ENCODE data around the gene TXNL4A.
"Not testable (repeated sequence)": the region's sequence is repeated elsewhere in the genome, so short reads cannot be mapped to it uniquely, and the experiment has no call there.

TXNL4A gene

GRCh38 chr18:79988451-79989194 lies at the start of gene TXNL4A:
Gene TXNL4A, minus strand, starts transcription at chr18:79988563. Its CDS starts 171 bp downstream, at chr18:79988392.
- H3K27ac Mint-ChIP-seq, result peak within 1 kb of the TSS; percentile 95
- H3K27me3 Mint-ChIP-seq, result no peaks in the 10 kb centered on the region
- intact Hi-C loops (cut with micrococcal nuclease), result loop anchor here (1.0 to 10.0 kb wide), 7 partner anchors 37 to 309 kb away; partner anchors contain the start of genes CTDP1, KCNG2, RBFA and SLC66A2
- H3K9me3 Mint-ChIP-seq, result no peaks in the 10 kb centered on the region
- peaks cover 36% of the 10 kb centered on the region for H3K4me1 Mint-ChIP-seq (ENCODE audit: low read depth)
- peaks cover 30% of the 10 kb centered on the region for H3K36me3 Mint-ChIP-seq (ENCODE audit: low read depth)
- H3K4me3 Mint-ChIP-seq, result peak within 1 kb of the TSS; percentile 90

- Mint-ChIP-seq H3K4me3 (no peak overlapping the region), H3K4me1 (ENCODE audit: low read depth) (peaks cover 27% of the 10 kb centered on the region), H3K36me3 (ENCODE audit: low read depth) (peaks cover 42% of the 10 kb centered on the region), H3K27me3 (no peaks in the 10 kb centered on the region), H3K9me3 (no peaks in the 10 kb centered on the region), H3K27ac (no peak overlapping the region)
- intact Hi-C loops (cut with micrococcal nuclease), result no loop called here
Observed at GRCh38 chr18:80037300-80037699, 48.9 kb upstream of the TXNL4A start.

- peaks cover 27% of the 10 kb centered on the region for H3K4me1 Mint-ChIP-seq (ENCODE audit: low read depth)
- no peaks in the 10 kb centered on the region for H3K9me3 Mint-ChIP-seq
- no peaks in the 10 kb centered on the region for H3K27me3 Mint-ChIP-seq
- no peak overlapping the region for H3K4me3 Mint-ChIP-seq
- H3K27ac Mint-ChIP-seq, result no peak overlapping the region
- intact Hi-C loops (cut with micrococcal nuclease), result loop anchor here (2.0 kb wide), 1 partner anchor 73 kb away; the partner anchor contains the start of gene ADNP2
- H3K36me3 Mint-ChIP-seq (ENCODE audit: low read depth), result peaks cover 33% of the 10 kb centered on the region
Observed at GRCh38 chr18:80035997-80036396, 47.6 kb upstream of the TXNL4A start.

GRCh38 chr18:80034852-80035406 lies 46.6 kb upstream of the TXNL4A start:
- H3K36me3 Mint-ChIP-seq (ENCODE audit: low read depth), result peaks cover 29% of the 10 kb centered on the region
- intact Hi-C loops (cut with micrococcal nuclease), result loop anchor here (1.0 to 5.0 kb wide), 4 partner anchors 47 to 112 kb away; partner anchors contain the start of genes ADNP2 and TXNL4A

DNA sequence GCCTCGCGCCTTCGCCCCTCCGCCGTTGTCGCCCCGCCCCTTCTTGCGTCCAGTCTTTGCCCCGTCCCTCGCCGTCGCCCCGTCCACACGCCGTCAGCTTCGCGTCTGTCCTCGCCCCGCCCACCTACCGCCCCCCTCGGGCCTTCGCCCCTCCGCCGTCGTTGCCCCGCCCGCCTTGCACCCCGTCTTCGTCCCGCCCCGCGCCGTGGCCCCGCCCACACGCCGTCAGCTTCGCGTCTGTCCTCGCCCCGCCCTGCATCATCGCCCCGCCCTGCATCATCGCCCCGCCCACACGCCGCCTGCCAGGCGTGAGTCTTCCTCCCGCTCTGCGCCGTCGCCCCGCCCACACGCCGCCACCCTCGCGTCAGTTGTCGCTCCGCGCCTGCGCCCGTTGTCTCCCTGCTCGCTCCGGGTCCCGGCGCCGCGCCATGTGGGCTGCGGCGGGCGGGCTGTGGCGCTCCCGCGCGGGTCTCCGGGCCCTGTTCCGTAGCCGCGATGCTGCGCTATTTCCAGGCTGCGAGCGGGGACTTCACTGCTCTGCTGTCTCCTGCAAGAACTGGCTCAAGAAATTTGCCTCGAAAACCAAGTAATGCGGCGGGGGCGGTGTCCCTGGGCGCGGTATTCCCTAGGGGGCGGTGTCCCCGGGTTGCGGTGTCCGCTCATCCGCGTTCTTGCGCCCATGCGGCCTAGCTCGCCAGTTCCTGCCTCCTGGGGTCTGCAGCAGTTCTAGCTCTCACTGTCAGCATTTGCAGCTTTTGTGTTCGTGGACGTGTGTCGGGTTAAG lies 45.9 kb upstream of the TXNL4A start, which contains the start of gene RBFA:
Gene RBFA, plus strand, starts transcription at position 367 of the 784 bp plus-strand sequence. Its CDS starts 62 bp downstream, at position 429.
- H3K27me3 Mint-ChIP-seq, result peaks cover 1% of the 10 kb centered on the region
- H3K9me3 Mint-ChIP-seq, result peaks cover 11% of the 10 kb centered on the region
- peaks cover 27% of the 10 kb centered on the region for H3K4me1 Mint-ChIP-seq (ENCODE audit: low read depth)
- intact Hi-C loops (cut with micrococcal nuclease), result loop anchor here (1.0 to 5.0 kb wide), 4 partner anchors 46 to 113 kb away; partner anchors contain the start of genes ADNP2 and TXNL4A
- H3K27ac Mint-ChIP-seq, result peak within 1 kb of the TSS; percentile 95
- H3K36me3 Mint-ChIP-seq (ENCODE audit: low read depth), result peaks cover 29% of the 10 kb centered on the region
- peak within 1 kb of the TSS; percentile 82 for H3K4me3 Mint-ChIP-seq

More at GRCh38 chr18:80034852-80035406, 46.6 kb upstream of the TXNL4A start:
- no peaks in the 10 kb centered on the region for H3K27me3 Mint-ChIP-seq
- H3K4me3 Mint-ChIP-seq, result peak overlapping the region; percentile 82
- peaks cover 27% of the 10 kb centered on the region for H3K4me1 Mint-ChIP-seq (ENCODE audit: low read depth)
- peak overlapping the region; percentile 95 for H3K27ac Mint-ChIP-seq
- peaks cover 4% of the 10 kb centered on the region for H3K9me3 Mint-ChIP-seq

GRCh38 chr18:80033181-80034067 lies 45.1 kb upstream of the TXNL4A start:
- Mint-ChIP-seq H3K4me3 (peak overlapping the region; percentile 82), H3K27ac (peak overlapping the region; percentile 95), H3K36me3 (ENCODE audit: low read depth) (peaks cover 22% of the 10 kb centered on the region), H3K27me3 (peaks cover 1% of the 10 kb centered on the region), H3K9me3 (peaks cover 13% of the 10 kb centered on the region), H3K4me1 (ENCODE audit: low read depth) (peaks cover 27% of the 10 kb centered on the region)
- intact Hi-C loops (cut with micrococcal nuclease), result loop anchor here (1.0 to 5.0 kb wide), 5 partner anchors 45 to 114 kb away; partner anchors contain the start of genes ADNP2, SLC66A2 and TXNL4A

- H3K4me3 Mint-ChIP-seq, result no peak overlapping the region
- peaks cover 12% of the 10 kb centered on the region for H3K4me1 Mint-ChIP-seq (ENCODE audit: low read depth)
- intact Hi-C loops (cut with micrococcal nuclease), result loop anchor here (5.0 kb wide), 2 partner anchors 97 to 118 kb away; no protein-coding TSS in a partner anchor
Observed at GRCh38 chr18:80029690-80030089, 41.3 kb upstream of the TXNL4A start.

DNA sequence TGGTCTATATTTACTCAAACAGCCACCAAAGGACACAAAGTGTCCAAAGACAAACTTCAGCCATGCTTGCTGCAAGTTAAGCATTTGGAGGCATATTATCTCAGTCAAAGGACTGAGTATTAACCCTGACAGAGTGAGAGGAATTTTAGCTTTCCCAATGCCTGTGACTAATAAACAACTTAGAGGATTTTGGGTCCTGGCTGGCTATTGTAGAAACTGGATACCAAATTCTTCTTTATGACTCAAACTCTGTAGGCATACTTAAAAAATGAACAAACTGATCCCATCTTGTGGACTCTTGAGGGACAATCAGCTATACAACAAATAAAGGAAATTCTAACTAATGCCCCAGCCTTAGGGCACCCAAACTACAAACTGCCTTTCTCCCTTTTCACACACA lies 39.4 kb upstream of the TXNL4A start:
- not testable (repeated sequence) for H3K4me3 Mint-ChIP-seq, H3K27ac Mint-ChIP-seq
- peaks cover 59% of the 10 kb centered on the region for H3K9me3 Mint-ChIP-seq

More at GRCh38 chr18:80029690-80030089, 41.3 kb upstream of the TXNL4A start:
- no peak overlapping the region for H3K27ac Mint-ChIP-seq
- peaks cover 1% of the 10 kb centered on the region for H3K27me3 Mint-ChIP-seq
- peaks cover 7% of the 10 kb centered on the region for H3K36me3 Mint-ChIP-seq (ENCODE audit: low read depth)
- peaks cover 40% of the 10 kb centered on the region for H3K9me3 Mint-ChIP-seq

GRCh38 chr18:80026363-80026762 lies 38.0 kb upstream of the TXNL4A start:
- peaks cover 73% of the 10 kb centered on the region for H3K9me3 Mint-ChIP-seq
- no peaks in the 10 kb centered on the region for H3K4me1 Mint-ChIP-seq (ENCODE audit: low read depth)
- peaks cover 1% of the 10 kb centered on the region for H3K27me3 Mint-ChIP-seq
- peaks cover 10% of the 10 kb centered on the region for H3K36me3 Mint-ChIP-seq (ENCODE audit: low read depth)
- H3K4me3 Mint-ChIP-seq, result no peak overlapping the region
- H3K27ac Mint-ChIP-seq, result no peak overlapping the region
- intact Hi-C loops (cut with micrococcal nuclease), result no loop called here

More for the DNA sequence above, 39.4 kb upstream of the TXNL4A start:
- H3K27me3 Mint-ChIP-seq; H3K36me3 Mint-ChIP-seq (ENCODE audit: low read depth); H3K4me1 Mint-ChIP-seq (ENCODE audit: low read depth); intact Hi-C loops (cut with micrococcal nuclease): not testable (repeated sequence)

- peaks cover 90% of the 10 kb centered on the region for H3K9me3 Mint-ChIP-seq
Observed at GRCh38 chr18:80023173-80023572, 34.8 kb upstream of the TXNL4A start.

GRCh38 chr18:80022613-80023012 lies 34.2 kb upstream of the TXNL4A start:
- H3K9me3 Mint-ChIP-seq, result peaks cover 94% of the 10 kb centered on the region
- intact Hi-C loops (cut with micrococcal nuclease), result no loop called here
- H3K36me3 Mint-ChIP-seq (ENCODE audit: low read depth), result peaks cover 10% of the 10 kb centered on the region
- H3K27me3 Mint-ChIP-seq, result no peaks in the 10 kb centered on the region
- H3K4me3 Mint-ChIP-seq, result no peak overlapping the region
- H3K27ac Mint-ChIP-seq, result no peak overlapping the region
- no peaks in the 10 kb centered on the region for H3K4me1 Mint-ChIP-seq (ENCODE audit: low read depth)

More at GRCh38 chr18:80023173-80023572, 34.8 kb upstream of the TXNL4A start:
- H3K27ac Mint-ChIP-seq, result no peak overlapping the region
- intact Hi-C loops (cut with micrococcal nuclease), result no loop called here
- no peak overlapping the region for H3K4me3 Mint-ChIP-seq
- no peaks in the 10 kb centered on the region for H3K4me1 Mint-ChIP-seq (ENCODE audit: low read depth)
- peaks cover 10% of the 10 kb centered on the region for H3K36me3 Mint-ChIP-seq (ENCODE audit: low read depth)
- H3K27me3 Mint-ChIP-seq, result no peaks in the 10 kb centered on the region

GRCh38 chr18:80012714-80013113 lies 24.4 kb upstream of the TXNL4A start:
- Mint-ChIP-seq H3K36me3 (ENCODE audit: low read depth) (no peaks in the 10 kb centered on the region), H3K27ac (no peak overlapping the region), H3K4me3 (no peak overlapping the region), H3K27me3 (no peaks in the 10 kb centered on the region), H3K4me1 (ENCODE audit: low read depth) (no peaks in the 10 kb centered on the region), H3K9me3 (peaks cover 70% of the 10 kb centered on the region)
- intact Hi-C loops (cut with micrococcal nuclease), result no loop called here

All from dendritic cell treated with granulocyte-macrophage colony-stimulating factor and Interleukin-4, amounts not matched to agents 40 ng/mL and 50 ng/mL, for 4 days (primary cell).